Measurements from ENCODE around the gene PLCG2. TPM values are rescaled to one million over a fixed set of nuclear protein-coding genes. Genes with fewer than 3 reads are reported as not detected.

PLCG2 gene
- polyA plus RNA-seq, 1 donor from 2014 or later, result not detected

- H2AFZ ChIP-seq (ENCODE audit: low read depth, low read length), result no peak overlapping the region
- no peaks in the 10 kb centered on the region for H3K9me2 ChIP-seq (ENCODE audit: insufficient read depth, low read length)
- H3K36me3 ChIP-seq (ENCODE audit: insufficient read depth, low read length), result no peaks in the 10 kb centered on the region
- H3K79me2 ChIP-seq (replicated peaks; ENCODE audit: insufficient read depth, low read length), result no peaks in the 10 kb centered on the region
- H3K4me2 ChIP-seq (ENCODE audit: low read length), result no peak overlapping the region
- H3K9me3 ChIP-seq (ENCODE audit: low read length), result no peaks in the 10 kb centered on the region
- H3K9ac ChIP-seq (ENCODE audit: low read length), result no peak overlapping the region
- H3K27ac ChIP-seq (ENCODE audit: low read length), result no peak overlapping the region
- no peak overlapping the region for H3K4me3 ChIP-seq (ENCODE audit: low read length)
- no peaks in the 10 kb centered on the region for H4K20me1 ChIP-seq (ENCODE audit: insufficient read depth)
- no peaks in the 10 kb centered on the region for H3F3A ChIP-seq (ENCODE audit: insufficient read depth, low read length, poor library complexity, severe bottlenecking)
- no peak for TF ChIP-seq POLR2AphosphoS5 (IDR thresholded peaks at IDR 0.05)
- TF ChIP-seq CTCF (IDR thresholded peaks at IDR 0.05; ENCODE audit: poor library complexity, severe bottlenecking), result no peak
- no peak for TF ChIP-seq EP300 (conservative IDR thresholded peaks at IDR 0.05; ENCODE audit: poor library complexity, severe bottlenecking)
- no peak for TF ChIP-seq RAD21 (conservative IDR thresholded peaks at IDR 0.05)
- no peak for TF ChIP-seq TAF1 (IDR thresholded peaks at IDR 0.05; ENCODE audit: low read depth)
- TF ChIP-seq MXI1 (conservative IDR thresholded peaks at IDR 0.05; ENCODE audit: poor library complexity, severe bottlenecking), result no peak
- no peak for TF ChIP-seq EZH2 (IDR thresholded peaks at IDR 0.05; ENCODE audit: borderline replicate concordance, insufficient read depth, low read length, poor library complexity, severe bottlenecking)
- TF ChIP-seq REST (IDR thresholded peaks at IDR 0.05; ENCODE audit: borderline replicate concordance), result no peak
- no peak for TF ChIP-seq SMC3 (conservative IDR thresholded peaks at IDR 0.05; ENCODE audit: poor library complexity)
- no peaks in the 10 kb centered on the region for H3K27me3 ChIP-seq (ENCODE audit: insufficient read depth, low read depth, low read length)
Observed at GRCh38 chr16:81842564-81843242, 63.6 kb downstream of the PLCG2 start.

GRCh38 chr16:81843243-81843582 is 64.1 kb downstream of the PLCG2 start:
- no peaks in the 10 kb centered on the region for H3K9me2 ChIP-seq (ENCODE audit: insufficient read depth, low read length)
- no peaks in the 10 kb centered on the region for H3F3A ChIP-seq (ENCODE audit: insufficient read depth, low read length, poor library complexity, severe bottlenecking)
- H2AFZ ChIP-seq (ENCODE audit: low read depth, low read length), result no peak overlapping the region
- TF ChIP-seq REST (IDR thresholded peaks at IDR 0.05; ENCODE audit: borderline replicate concordance) (no peak), POLR2AphosphoS5 (IDR thresholded peaks at IDR 0.05) (no peak), CTCF (IDR thresholded peaks at IDR 0.05; ENCODE audit: poor library complexity, severe bottlenecking) (no peak), MXI1 (conservative IDR thresholded peaks at IDR 0.05; ENCODE audit: poor library complexity, severe bottlenecking) (no peak), TAF1 (IDR thresholded peaks at IDR 0.05; ENCODE audit: low read depth) (no peak), RAD21 (conservative IDR thresholded peaks at IDR 0.05) (no peak), SMC3 (conservative IDR thresholded peaks at IDR 0.05; ENCODE audit: poor library complexity) (no peak), EZH2 (IDR thresholded peaks at IDR 0.05; ENCODE audit: borderline replicate concordance, insufficient read depth, low read length, poor library complexity, severe bottlenecking) (no peak), EP300 (conservative IDR thresholded peaks at IDR 0.05; ENCODE audit: poor library complexity, severe bottlenecking) (no peak)
- no peaks in the 10 kb centered on the region for H3K27me3 ChIP-seq (ENCODE audit: insufficient read depth, low read depth, low read length)
- H3K4me2 ChIP-seq (ENCODE audit: low read length), result no peak overlapping the region
- no peak overlapping the region for H3K4me3 ChIP-seq (ENCODE audit: low read length)
- H3K9me3 ChIP-seq (ENCODE audit: low read length), result no peaks in the 10 kb centered on the region
- H3K9ac ChIP-seq (ENCODE audit: low read length), result no peak overlapping the region
- no peaks in the 10 kb centered on the region for H3K79me2 ChIP-seq (replicated peaks; ENCODE audit: insufficient read depth, low read length)
- H4K20me1 ChIP-seq (ENCODE audit: insufficient read depth), result no peaks in the 10 kb centered on the region
- no peaks in the 10 kb centered on the region for H3K36me3 ChIP-seq (ENCODE audit: insufficient read depth, low read length)
- no peak overlapping the region for H3K27ac ChIP-seq (ENCODE audit: low read length)
